Fibroblast of the conjunctiva (primary cell): Measurements from ENCODE around the gene JPH2.

ENCODE experiments used
- DNase-seq: peaks from one replicate; pipeline ENCODE4 v3.0.0-alpha.2; 2010; ENCODE audit warnings: low read depth

JPH2 gene

DNA sequence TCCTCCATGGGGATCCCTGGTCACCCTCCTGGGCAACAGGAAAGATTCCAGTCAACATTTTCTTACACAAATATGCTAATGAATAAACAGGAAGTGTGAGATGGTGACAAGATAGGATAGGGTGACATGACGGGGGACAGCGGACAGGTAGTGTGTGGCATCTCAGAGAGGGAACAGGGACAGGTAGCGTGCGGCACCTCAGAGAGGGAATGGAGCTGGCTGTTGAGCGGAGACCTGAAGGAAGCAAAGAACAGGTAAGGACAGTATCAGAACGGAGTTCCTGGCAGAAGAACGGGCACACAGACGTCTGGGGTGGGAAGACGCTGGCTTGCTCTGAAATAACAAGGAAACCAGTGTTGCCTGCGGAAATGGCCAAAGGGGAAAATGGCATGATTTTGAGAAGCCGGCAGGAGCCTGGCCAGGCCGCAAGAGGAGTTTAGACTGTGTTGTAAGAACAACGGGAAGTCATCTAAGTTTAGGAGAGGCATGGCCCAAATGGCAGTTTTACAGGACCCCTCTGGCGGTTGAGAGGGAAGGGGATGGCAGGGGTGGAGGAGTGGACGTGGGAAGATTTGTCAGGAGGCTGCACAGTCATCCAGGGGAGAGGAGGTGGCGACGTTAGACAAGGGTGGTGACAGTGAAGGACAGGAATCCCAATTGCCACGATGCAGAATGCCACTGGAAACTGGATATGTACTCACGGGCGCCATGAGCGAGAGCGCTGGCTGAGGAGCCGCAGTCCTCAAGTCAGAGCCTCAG is 111.6 kb downstream of the JPH2 start:
- no peak for DNase-seq

DNA sequence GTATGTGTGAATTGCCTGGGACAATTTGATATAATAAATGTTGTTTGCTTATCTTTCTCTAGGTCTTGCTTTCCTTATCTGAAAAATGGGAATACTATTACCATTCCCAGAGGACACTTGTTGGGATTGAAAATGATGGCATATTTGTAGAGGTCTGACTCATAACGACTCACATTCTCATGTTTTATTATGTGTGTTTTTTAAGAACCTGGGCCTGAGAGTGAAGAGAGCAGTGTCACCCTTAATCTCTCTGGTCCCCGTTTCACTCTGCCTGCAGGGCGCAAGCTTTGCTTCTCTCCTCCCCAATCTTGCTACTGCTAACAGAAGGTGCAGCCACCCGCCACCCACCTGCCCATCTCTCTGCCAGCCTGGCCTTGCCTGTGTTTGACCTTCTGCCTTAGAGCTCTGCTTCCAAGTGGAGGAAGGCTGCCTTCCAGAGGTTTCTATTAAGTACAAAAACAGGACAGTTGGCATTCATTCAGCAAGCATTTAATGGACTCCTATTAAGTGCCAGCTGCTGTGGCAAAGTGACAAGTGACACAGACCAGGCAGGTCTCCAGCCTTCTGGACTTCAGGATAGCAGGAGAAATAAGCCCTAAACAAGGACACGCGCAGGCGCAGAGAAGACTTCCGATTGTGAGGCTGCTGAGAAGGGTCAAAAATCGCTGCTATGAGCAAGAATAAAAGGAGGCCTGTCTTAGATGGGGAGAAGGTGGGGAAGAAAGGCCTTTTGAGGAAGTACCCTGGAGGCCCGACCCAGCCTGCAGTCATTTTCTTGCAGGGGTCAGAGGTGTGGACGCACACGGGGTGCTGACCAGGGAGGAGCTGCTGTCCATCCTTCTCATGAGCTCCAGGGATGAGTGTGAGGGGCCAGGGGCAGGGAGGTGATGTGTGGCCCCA is 112.5 kb downstream of the JPH2 start:
- DNase-seq, result no peak

DNA sequence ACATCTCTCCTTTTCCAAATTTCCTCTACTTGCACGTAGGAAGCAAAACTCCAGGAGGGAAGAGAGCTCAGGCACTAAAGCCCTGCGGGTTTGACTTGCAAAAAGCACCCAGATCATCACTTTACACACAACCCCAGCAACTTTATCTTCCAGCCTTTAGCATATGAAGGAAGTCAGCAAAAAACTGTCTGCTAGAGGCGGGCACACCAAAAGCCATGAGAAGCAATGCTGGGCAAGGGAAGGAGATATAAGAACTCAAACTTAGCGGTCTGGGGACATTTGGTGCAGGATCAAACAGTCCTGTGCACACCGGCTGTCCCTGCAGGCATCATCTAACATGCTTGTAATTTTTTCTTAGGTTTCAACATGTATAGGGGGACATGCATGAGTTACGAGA is 113.3 kb downstream of the JPH2 start:
- DNase-seq, result no peak

DNA sequence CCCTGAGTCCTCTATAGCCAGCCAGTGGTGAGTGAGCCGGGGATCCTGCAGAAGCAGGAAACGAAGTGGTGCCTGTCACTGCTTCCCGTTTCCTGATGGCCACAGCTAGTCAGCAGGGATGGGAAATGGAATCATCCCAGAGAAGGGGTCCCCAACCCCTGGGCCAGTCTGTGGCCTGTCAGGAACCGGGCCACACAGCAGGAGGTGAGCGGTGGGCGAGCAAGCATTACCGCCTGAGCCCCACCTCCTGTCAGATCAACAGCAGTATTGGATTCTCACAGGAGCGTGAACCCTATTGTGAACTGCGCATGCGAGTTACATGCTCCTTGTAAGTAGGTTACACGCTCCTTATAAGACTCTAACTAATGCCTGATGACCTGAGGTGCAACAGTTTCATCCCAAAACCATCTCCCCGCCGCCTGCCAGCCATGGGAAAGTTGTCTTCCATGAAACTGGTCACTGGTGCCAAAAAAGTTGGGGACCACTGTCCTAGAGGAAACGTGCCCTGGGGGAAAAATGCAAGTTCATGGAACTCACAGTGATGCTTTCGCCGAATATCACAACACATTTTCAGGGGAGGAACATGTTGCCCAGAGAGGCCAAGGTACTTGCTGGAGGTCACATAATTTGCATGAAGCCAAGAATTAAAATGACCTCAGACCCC is 113.8 kb downstream of the JPH2 start:
- DNase-seq, result no peak

DNA sequence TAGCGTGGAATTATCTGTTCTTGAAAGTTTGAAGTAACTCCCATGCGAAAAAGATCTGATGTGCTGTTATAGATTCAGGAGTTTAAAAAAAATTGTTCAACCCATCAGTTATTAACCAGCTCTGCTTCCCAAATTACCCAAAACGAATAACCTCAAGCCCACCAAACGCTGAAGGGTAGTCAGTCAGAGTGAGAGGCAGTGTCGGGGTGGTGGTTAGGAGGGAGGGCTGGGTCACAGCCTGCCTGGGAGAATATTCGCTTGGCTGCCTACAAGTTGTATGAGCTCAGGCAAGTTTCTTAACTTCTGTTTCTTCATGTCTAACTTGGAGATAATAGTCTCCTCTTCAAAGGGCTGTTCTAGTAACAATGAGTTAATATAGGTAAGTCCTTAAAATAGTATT is 114.6 kb downstream of the JPH2 start:
- DNase-seq, result no peak

GRCh38 chr20:44071526-44072111 is 115.4 kb downstream of the JPH2 start:
- DNase-seq, result no peak

GRCh38 chr20:44071057-44071456 is 115.9 kb downstream of the JPH2 start:
- DNase-seq, result no peak

GRCh38 chr20:44070139-44070900 is 116.7 kb downstream of the JPH2 start:
- DNase-seq, result no peak

DNA sequence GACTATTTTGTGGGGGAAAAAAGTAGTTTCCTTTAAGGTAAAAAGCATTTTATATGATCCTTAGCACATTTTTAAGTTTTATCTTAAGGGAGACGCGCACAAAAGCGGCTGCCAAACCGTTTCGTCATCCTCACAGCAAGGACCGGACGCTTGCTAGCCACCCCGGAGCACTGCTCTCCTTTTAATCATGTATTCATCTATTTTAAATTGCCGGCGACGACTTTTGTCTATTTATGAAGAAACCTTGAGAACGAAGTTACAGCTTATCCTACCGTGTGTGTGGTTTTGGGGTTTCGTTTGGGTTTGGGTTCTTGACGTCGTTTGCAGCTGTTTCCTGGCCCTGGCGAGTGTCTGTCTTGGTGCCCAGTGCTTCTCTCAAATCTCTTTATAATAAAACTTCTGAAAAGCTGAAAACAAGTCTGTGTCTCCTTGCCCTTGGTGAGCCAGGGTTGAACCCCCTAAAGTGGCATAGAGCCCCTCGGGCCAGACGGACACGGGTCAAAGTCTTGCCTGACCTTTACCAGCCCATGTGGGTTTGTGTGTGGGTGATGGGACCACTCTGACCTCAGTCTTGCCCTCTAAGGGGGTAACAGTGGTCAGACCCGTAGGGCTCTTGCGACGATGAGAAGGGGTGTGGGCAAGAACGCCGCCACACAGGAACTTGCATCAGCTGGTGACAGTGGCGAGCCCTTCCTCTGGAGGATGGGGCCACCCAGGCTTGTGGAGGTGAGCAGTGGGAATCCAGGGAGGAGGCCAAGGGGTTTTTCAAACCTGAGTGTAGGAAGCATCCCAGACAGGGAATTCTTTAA is 117.6 kb downstream of the JPH2 start:
- no peak for DNase-seq

GRCh38 chr20:44068316-44069201 is 118.4 kb downstream of the JPH2 start:
- DNase-seq, result no peak

DNA sequence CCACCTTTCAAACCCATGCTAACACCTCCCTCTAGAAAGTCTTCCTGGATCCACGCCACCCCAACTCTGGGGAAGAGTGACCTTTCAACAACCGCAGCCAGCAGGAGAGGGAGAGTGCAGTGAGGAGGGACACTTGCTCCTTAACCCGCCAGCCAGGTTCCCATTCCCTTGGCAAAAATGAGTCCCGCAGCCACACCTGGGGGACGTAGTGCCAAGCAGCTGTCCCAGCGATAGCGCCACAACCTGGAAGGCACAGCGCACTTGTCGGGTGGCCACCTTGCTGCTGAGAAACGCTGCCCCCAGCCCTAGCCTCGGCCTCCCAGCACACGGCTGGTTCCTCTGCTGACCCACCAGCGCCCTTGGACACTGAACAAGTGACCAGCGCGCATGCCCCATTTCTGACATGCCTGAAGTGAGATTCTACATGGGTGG is 119.3 kb downstream of the JPH2 start:
- no peak for DNase-seq

- no peak for DNase-seq
Measured at GRCh38 chr20:44066645-44067606, 120.1 kb downstream of the JPH2 start.

- DNase-seq, result no peak
Measured at GRCh38 chr20:44065401-44066340, 121.3 kb downstream of the JPH2 start.

DNA sequence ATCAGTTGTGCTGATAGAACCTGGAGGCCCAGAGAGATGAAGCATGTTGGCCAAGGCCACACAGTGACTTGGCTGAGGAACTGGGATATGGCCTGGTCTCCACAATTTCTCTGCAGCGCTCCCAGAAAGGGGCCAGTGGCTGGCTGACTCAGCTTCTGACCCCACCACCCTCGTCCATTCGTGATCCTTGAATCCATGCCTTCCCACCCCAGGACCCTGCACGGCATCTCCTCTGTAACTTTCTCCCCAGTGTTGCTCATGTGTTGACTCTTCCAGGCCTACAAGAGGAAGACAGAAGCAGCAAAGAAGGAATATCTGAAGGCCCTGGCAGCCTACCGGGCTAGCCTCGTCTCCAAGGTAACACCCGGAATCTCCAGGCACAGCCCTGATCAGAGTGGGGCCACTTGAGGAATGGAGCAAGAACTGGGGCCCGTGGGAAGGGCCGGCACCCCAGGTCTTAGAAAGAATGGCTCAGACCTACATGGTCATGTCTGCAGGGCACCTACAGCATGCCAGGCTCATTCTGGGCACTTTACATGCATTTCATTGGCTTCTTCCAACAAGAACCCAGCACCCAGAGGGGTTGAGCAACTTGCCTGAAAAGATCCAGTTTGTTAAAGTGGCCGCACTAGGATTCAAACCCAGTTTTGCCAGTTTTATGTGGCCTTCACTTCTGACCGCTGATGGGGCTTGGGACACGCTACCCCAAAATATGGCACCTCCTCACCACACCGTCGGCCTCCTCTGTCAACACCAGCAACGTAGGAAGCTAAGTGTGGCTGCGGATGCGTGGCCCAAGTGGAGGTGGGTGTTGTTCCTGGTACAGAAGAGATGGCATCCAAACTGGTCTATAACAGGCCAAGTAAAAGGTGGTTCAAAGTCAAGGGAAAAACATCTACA is 122.2 kb downstream of the JPH2 start:
- no peak for DNase-seq
